ENCODE results near the gene BCL7B.

The BCL7B gene

DNA sequence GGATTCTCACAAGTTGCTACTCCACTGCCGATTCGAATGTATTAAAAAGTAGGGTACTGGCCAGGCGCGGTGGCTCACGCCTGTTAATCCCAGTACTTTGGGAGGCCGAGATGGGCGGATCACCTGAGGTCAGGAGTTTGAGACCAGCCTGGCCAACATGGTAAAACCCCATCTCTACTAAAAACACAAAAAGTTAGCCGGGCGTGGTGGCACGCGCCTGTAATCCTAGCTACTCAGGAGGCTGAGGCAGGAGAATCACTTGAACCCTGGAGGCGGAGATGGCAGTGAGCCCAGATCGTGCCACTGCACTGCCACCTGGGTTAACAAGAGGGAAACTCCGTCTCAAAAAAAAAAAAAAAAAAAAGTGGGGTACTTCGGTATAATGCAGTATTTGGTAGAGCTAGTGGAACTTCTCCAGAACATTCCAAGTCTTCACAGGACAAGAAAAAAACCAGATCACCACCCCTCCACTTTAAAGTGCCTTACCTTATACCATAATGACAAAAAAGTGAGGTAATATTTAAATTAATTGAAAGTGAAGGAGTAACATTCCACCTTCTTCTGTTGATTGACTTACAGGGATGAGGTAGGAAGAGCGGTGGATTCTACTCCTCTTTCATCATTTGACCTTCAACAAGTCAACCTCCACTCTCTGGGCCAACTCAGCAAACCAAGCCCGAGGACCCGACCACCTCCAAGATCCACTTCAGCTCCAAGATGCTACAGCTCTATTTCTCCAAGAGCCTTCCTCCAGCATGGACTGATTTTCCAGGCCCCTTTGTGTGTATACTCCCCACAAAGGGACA lies 37.4 kb downstream of the BCL7B start:
- Histone ChIP-seq H3K4me3 (ENCODE audit: low read depth, low read length) (peak overlapping the region; percentile 90), H3K4me1 (ENCODE audit: control insufficient read depth, insufficient read depth, low read length, unreplicated experiment) (peaks cover 11% of the 10 kb centered on the region), H2AFZ (ENCODE audit: low read length, unreplicated experiment) (no peak overlapping the region), H3K27ac (ENCODE audit: low read depth, low read length) (peak overlapping the region; percentile 87), H3K79me2 (ENCODE audit: control insufficient read depth, insufficient read depth, low read length, unreplicated experiment) (peaks cover 65% of the 10 kb centered on the region), H3K27me3 (ENCODE audit: insufficient read depth, low read length) (no peaks in the 10 kb centered on the region), H3K36me3 (ENCODE audit: insufficient read depth, low read length) (peaks cover 16% of the 10 kb centered on the region)

DNA sequence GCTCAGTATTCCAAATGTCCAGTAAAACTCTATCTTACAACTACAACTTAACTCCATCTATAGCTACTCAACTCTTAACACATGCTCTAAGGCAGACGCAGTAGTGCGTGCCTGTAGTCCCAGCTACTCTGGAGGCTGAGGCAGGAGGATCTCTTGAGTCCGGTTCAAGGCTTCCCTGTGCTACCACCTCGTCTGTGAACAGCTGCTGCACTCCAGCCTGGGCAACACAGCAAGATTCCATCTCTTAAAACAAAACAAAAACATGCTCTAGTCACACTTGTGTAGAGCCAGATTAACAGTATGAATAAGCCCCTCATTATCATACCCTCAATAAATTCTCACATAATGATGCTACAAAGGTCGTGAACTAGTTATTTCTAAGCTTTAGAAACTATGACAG lies 39.0 kb downstream of the BCL7B start:
- Histone ChIP-seq H3K27ac (ENCODE audit: low read depth, low read length) (no peak overlapping the region), H3K79me2 (ENCODE audit: control insufficient read depth, insufficient read depth, low read length, unreplicated experiment) (peaks cover 81% of the 10 kb centered on the region), H3K4me1 (ENCODE audit: control insufficient read depth, insufficient read depth, low read length, unreplicated experiment) (peaks cover 11% of the 10 kb centered on the region), H3K4me3 (ENCODE audit: low read depth, low read length) (peak overlapping the region; percentile 90), H3K27me3 (ENCODE audit: insufficient read depth, low read length) (no peaks in the 10 kb centered on the region), H2AFZ (ENCODE audit: low read length, unreplicated experiment) (no peak overlapping the region), H3K36me3 (ENCODE audit: insufficient read depth, low read length) (peaks cover 18% of the 10 kb centered on the region)

DNA sequence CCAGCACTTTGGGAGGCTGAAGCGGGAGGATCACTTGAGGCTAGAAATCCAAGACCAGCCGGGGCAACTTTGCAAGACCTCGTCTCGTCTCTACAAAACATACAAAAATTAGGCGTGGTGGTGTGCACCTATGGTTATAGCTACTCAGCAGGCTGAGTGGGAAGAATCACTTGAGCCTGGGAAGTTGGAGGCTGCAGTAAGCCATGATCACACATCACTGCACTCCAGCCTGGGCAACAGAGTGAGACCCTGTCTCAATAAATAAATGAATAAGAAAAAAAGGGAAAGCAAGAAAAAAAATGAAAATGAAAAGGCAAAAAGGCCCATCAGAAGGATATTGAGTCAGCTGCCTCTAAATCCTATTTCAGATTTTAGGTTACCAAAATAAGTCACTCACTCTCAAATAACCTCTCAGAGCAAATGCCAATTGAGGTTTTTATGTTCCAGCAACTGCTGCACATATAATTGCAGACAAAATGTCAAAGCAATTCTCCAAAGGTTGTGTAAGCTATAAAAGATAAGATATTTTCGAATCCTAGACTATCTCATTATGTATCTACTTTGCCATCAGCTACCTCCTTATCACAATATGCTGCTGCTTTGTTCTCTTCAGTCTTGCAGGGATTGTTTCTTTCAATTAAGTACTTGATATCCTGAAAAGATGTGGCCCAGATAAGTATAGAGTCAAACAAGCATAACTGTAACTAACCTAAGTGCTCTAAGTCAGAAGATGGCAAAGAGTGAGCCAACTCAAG lies 40.1 kb downstream of the BCL7B start:
- Histone ChIP-seq H3K27me3 (ENCODE audit: insufficient read depth, low read length) (no peaks in the 10 kb centered on the region), H3K4me1 (ENCODE audit: control insufficient read depth, insufficient read depth, low read length, unreplicated experiment) (peaks cover 11% of the 10 kb centered on the region), H3K4me3 (ENCODE audit: low read depth, low read length) (no peak overlapping the region), H3K36me3 (ENCODE audit: insufficient read depth, low read length) (peaks cover 25% of the 10 kb centered on the region), H2AFZ (ENCODE audit: low read length, unreplicated experiment) (no peak overlapping the region), H3K79me2 (ENCODE audit: control insufficient read depth, insufficient read depth, low read length, unreplicated experiment) (peaks cover 92% of the 10 kb centered on the region), H3K27ac (ENCODE audit: low read depth, low read length) (no peak overlapping the region)

DNA sequence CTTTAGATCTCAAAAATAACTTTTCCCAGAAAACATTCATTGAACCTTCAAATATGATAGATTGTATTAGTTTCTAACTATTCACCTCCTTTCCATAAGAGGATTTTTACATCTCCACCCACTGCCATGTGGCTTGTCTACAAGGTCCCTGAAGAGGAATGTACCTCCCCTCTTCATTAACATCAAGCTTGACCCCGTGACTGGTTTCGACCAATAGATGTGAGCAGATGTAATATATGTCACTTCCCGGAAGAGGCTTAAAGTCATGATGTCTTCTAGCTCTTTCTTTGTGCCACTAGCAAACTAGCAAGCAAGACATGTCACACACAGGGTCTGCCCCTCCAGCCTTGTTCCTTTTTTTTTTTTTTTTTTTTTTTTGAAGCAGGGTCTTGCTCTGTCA lies 42.3 kb downstream of the BCL7B start:
- peaks cover 32% of the 10 kb centered on the region for H3K36me3 ChIP-seq (ENCODE audit: insufficient read depth, low read length)

DNA sequence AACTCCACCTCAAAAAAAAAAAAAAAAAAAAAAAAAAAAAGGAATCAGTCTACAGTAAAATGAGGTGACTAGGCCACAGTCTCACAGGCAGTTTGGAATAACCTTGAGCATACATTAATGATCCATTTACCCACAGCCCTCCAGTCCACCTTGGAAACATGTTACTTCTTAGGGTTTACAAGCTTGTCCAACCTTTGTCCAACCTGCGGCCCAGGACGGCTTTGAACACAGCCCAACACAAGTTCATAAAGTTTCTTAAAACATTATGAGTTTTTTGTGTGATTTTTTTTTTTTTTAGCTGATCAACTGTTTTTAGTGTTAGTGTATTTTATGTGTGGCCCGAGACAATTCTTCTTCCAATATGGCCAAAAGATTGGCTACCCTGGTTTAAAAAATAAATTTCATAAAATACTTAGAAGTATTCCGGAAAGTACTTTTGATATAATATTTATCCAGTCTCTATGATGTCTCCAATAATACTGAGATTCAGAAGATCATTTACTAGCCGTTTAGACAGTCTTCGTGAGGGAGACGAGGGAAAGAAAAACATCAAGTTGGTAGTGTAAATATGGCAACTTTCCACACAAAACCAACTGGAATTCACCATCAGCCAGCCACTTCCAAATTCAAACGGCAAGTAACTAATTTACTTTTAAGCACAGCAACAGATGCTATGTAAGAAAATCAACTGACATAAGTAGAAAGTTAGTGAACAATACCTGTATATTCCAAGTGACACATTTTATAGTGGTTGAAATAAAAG lies 45.3 kb downstream of the BCL7B start:
- no peak overlapping the region for H3K4me3 ChIP-seq (ENCODE audit: low read depth, low read length)
- no peak overlapping the region for H2AFZ ChIP-seq (ENCODE audit: low read length, unreplicated experiment)
- H3K27me3 ChIP-seq (ENCODE audit: insufficient read depth, low read length): no peaks in the 10 kb centered on the region
- H3K4me1 ChIP-seq (ENCODE audit: control insufficient read depth, insufficient read depth, low read length, unreplicated experiment): no peaks in the 10 kb centered on the region
- no peak overlapping the region for H3K27ac ChIP-seq (ENCODE audit: low read depth, low read length)
- peaks cover 26% of the 10 kb centered on the region for H3K36me3 ChIP-seq (ENCODE audit: insufficient read depth, low read length)
- H3K79me2 ChIP-seq (ENCODE audit: control insufficient read depth, insufficient read depth, low read length, unreplicated experiment): peaks cover 80% of the 10 kb centered on the region

More for the DNA sequence above, 42.3 kb downstream of the BCL7B start:
- Histone ChIP-seq H3K27me3 (ENCODE audit: insufficient read depth, low read length) (no peaks in the 10 kb centered on the region), H3K4me3 (ENCODE audit: low read depth, low read length) (no peak overlapping the region), H3K27ac (ENCODE audit: low read depth, low read length) (no peak overlapping the region), H2AFZ (ENCODE audit: low read length, unreplicated experiment) (no peak overlapping the region), H3K79me2 (ENCODE audit: control insufficient read depth, insufficient read depth, low read length, unreplicated experiment) (peaks cover 93% of the 10 kb centered on the region), H3K4me1 (ENCODE audit: control insufficient read depth, insufficient read depth, low read length, unreplicated experiment) (peaks cover 11% of the 10 kb centered on the region)

DNA sequence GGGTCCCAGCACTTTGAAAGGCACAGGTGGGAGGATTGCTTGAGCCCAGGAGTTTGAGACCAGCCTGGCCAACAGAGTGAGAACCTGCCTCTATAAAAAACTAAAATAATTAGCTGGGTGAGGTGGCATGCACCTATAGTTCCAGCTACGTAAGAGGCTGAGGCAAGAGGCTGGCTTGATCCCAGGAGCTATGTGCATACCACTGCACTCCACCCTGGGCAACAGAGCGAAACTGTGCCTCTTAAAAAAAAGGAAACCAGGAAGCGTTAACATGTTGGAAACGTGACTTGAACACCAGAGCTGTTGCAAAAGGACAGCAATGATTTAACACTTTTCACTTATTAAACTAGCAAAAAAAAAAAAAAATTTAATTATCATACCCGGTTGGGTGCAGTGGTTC lies 48.0 kb downstream of the BCL7B start:
- Histone ChIP-seq H3K27me3 (ENCODE audit: insufficient read depth, low read length) (no peaks in the 10 kb centered on the region), H3K4me1 (ENCODE audit: control insufficient read depth, insufficient read depth, low read length, unreplicated experiment) (no peaks in the 10 kb centered on the region), H3K36me3 (ENCODE audit: insufficient read depth, low read length) (peaks cover 39% of the 10 kb centered on the region), H3K27ac (ENCODE audit: low read depth, low read length) (no peak overlapping the region), H3K79me2 (ENCODE audit: control insufficient read depth, insufficient read depth, low read length, unreplicated experiment) (peaks cover 70% of the 10 kb centered on the region), H2AFZ (ENCODE audit: low read length, unreplicated experiment) (no peak overlapping the region), H3K4me3 (ENCODE audit: low read depth, low read length) (no peak overlapping the region)

DNA sequence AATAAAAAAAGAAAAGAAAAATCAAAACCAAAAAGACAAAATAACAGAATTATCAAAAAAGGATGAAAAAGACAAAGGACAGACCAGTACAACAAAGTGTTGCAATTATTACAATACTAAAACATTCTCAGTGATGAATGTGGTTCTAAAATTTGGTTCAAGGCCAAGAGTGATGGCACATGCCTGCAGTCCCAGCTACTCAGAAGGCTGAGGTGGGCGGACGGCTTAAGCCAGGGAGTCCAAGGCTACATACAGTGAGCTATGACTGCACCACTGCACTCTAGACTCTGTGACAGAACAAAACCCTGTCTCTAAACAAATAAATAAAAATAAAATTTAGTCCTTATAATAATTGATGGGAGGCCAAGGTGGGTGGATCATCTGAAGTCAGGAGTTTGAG lies 49.9 kb downstream of the BCL7B start:
- H3K4me1 ChIP-seq (ENCODE audit: control insufficient read depth, insufficient read depth, low read length, unreplicated experiment): no peaks in the 10 kb centered on the region
- H3K79me2 ChIP-seq (ENCODE audit: control insufficient read depth, insufficient read depth, low read length, unreplicated experiment): peaks cover 65% of the 10 kb centered on the region
- H2AFZ ChIP-seq (ENCODE audit: low read length, unreplicated experiment): no peak overlapping the region
- H3K27me3 ChIP-seq (ENCODE audit: insufficient read depth, low read length): no peaks in the 10 kb centered on the region
- H3K4me3 ChIP-seq (ENCODE audit: low read depth, low read length): no peak overlapping the region
- peaks cover 44% of the 10 kb centered on the region for H3K36me3 ChIP-seq (ENCODE audit: insufficient read depth, low read length)
- no peak overlapping the region for H3K27ac ChIP-seq (ENCODE audit: low read depth, low read length)

DNA sequence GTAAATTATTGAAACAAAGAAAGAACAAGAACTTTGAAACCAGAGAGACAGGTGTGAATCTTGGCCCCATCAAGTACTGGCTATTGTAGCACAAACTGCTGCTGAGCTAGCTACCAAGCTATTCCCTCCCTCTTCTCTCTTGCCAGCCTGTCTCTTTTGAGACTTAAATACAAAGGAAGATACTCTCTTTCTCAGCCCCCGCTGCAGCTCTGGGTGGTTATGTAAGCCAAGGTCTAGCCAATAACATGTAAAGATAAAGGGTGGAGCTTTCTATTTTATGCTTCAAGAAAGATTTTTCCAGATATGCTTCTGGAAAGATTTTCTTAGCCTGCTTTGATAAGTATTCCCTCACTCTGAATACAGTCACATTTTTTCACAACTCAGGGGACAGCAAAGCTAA lies 52.6 kb downstream of the BCL7B start:
- no peaks in the 10 kb centered on the region for H3K4me1 ChIP-seq (ENCODE audit: control insufficient read depth, insufficient read depth, low read length, unreplicated experiment)
- H2AFZ ChIP-seq (ENCODE audit: low read length, unreplicated experiment): no peak overlapping the region
- no peak overlapping the region for H3K27ac ChIP-seq (ENCODE audit: low read depth, low read length)
- no peaks in the 10 kb centered on the region for H3K27me3 ChIP-seq (ENCODE audit: insufficient read depth, low read length)
- H3K4me3 ChIP-seq (ENCODE audit: low read depth, low read length): no peak overlapping the region
- peaks cover 58% of the 10 kb centered on the region for H3K79me2 ChIP-seq (ENCODE audit: control insufficient read depth, insufficient read depth, low read length, unreplicated experiment)
- H3K36me3 ChIP-seq (ENCODE audit: insufficient read depth, low read length): peaks cover 44% of the 10 kb centered on the region

DNA sequence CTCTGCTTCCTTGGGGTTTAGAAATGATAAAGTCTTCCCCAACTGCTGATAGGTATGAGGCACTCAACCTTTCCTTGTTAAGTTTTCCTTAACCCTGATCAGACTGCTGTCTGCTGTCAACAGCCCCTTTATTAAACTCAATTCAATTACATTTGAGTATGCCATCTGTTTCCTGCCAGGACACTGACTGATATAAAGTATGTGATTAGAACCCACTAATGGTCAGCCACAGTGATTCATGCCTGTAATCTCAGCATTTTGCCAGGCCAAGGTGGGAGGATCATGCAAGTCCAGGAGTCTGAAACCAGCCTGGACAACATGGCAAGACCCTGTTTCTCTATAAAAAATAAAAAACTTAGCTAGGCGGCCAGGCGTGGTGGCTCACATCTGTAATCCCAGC lies 53.5 kb downstream of the BCL7B start:
- H2AFZ ChIP-seq (ENCODE audit: low read length, unreplicated experiment): no peak overlapping the region
- H3K36me3 ChIP-seq (ENCODE audit: insufficient read depth, low read length): peaks cover 49% of the 10 kb centered on the region
- H3K4me1 ChIP-seq (ENCODE audit: control insufficient read depth, insufficient read depth, low read length, unreplicated experiment): no peaks in the 10 kb centered on the region
- no peaks in the 10 kb centered on the region for H3K27me3 ChIP-seq (ENCODE audit: insufficient read depth, low read length)
- H3K79me2 ChIP-seq (ENCODE audit: control insufficient read depth, insufficient read depth, low read length, unreplicated experiment): peaks cover 63% of the 10 kb centered on the region
- H3K4me3 ChIP-seq (ENCODE audit: low read depth, low read length): no peak overlapping the region
- H3K27ac ChIP-seq (ENCODE audit: low read depth, low read length): no peak overlapping the region

DNA sequence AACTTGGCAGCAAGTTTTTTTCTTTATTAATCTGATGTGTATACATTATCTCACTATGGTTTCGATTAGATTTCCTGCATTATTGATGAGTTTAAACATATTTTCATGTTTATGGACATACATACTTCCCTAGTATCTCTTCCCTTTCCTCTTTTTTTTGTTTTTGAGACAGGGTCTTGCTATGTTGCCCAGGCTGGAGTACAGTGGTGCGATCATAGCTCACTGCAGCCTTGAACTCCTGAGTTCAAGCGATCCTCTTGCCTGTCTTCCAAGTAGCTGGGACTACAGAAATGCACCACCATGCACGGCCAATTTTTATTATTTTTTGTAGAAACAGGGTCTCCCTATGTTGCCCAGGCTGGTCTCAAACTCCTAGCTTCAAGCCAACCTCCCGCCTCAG lies 54.3 kb downstream of the BCL7B start:
- Histone ChIP-seq H2AFZ (ENCODE audit: low read length, unreplicated experiment) (no peak overlapping the region), H3K36me3 (ENCODE audit: insufficient read depth, low read length) (peaks cover 54% of the 10 kb centered on the region), H3K27ac (ENCODE audit: low read depth, low read length) (no peak overlapping the region), H3K4me3 (ENCODE audit: low read depth, low read length) (no peak overlapping the region), H3K4me1 (ENCODE audit: control insufficient read depth, insufficient read depth, low read length, unreplicated experiment) (no peaks in the 10 kb centered on the region), H3K27me3 (ENCODE audit: insufficient read depth, low read length) (no peaks in the 10 kb centered on the region), H3K79me2 (ENCODE audit: control insufficient read depth, insufficient read depth, low read length, unreplicated experiment) (peaks cover 66% of the 10 kb centered on the region)

All from ACC112 (cell line).